Superior temporal gyrus (tissue), 1 donor: ENCODE results near the gene WNT3A.
"Not testable (repeated sequence)": the region's sequence is repeated elsewhere in the genome, so short reads cannot be mapped to it uniquely, and the experiment has no call there.

Source experiments
- DNase-seq: peaks from one replicate; pipeline ENCODE4 v3.0.0-alpha.2; 2016; ENCODE audit errors: extremely low spot score

The WNT3A gene

GRCh38 chr1:228011721-228012311, 5.0 kb downstream of the WNT3A start:
- no peak for DNase-seq

GRCh38 chr1:228012555-228012954, 5.8 kb downstream of the WNT3A start:
- DNase-seq = no peak

- no peak for DNase-seq
Measured at GRCh38 chr1:228013131-228013934, 6.5 kb downstream of the WNT3A start.

GRCh38 chr1:228013935-228014930, 7.4 kb downstream of the WNT3A start:
- DNase-seq = no peak

- no peak for DNase-seq
Measured at GRCh38 chr1:228015276-228016180, 8.7 kb downstream of the WNT3A start.

- DNase-seq = no peak
Measured at GRCh38 chr1:228016181-228016510, 9.3 kb downstream of the WNT3A start.

- DNase-seq = no peak
Measured at GRCh38 chr1:228016653-228017355, 10.0 kb downstream of the WNT3A start.

GRCh38 chr1:228017356-228018124, 10.7 kb downstream of the WNT3A start:
- DNase-seq = no peak

GRCh38 chr1:228018125-228018398, 11.3 kb downstream of the WNT3A start:
- no peak for DNase-seq

- no peak for DNase-seq
Measured at GRCh38 chr1:228018961-228019721, 12.3 kb downstream of the WNT3A start.

- not testable (repeated sequence) for DNase-seq
Measured at GRCh38 chr1:228019722-228020083, 12.9 kb downstream of the WNT3A start.

GRCh38 chr1:228020686-228021354, 14.0 kb downstream of the WNT3A start:
- no peak for DNase-seq

- DNase-seq = no peak
Measured at GRCh38 chr1:228021355-228022030, 14.7 kb downstream of the WNT3A start.

- no peak for DNase-seq
Measured at GRCh38 chr1:228022571-228023293, 15.9 kb downstream of the WNT3A start.

GRCh38 chr1:228023294-228023639, 16.5 kb downstream of the WNT3A start:
- no peak for DNase-seq

- DNase-seq = no peak
Measured at GRCh38 chr1:228029281-228029680, 22.5 kb downstream of the WNT3A start.

GRCh38 chr1:228030451-228031201, 23.8 kb downstream of the WNT3A start:
- no peak for DNase-seq
